SK-N-SH (cell line): Measurements from ENCODE around the gene BRWD1. TPM values are rescaled to one million over a fixed set of nuclear protein-coding genes. Genes with fewer than 3 reads are reported as not detected.

ENCODE experiments used
- CTCF ChIA-PET: fragments of 300-600, 350-600 bp; formaldehyde crosslinking; extraction: SDS; loops from one replicate; lab custom pipeline; 2021; lab: Yijun Ruan, JAX
- POLR2A ChIA-PET: fragments of 350-600 bp; sonication (Branson Sonifier 250); formaldehyde crosslinking; extraction: SDS; loops from one replicate; lab custom pipeline; 2020; ENCODE audit warnings: antibody characterized with exemption, inconsistent platforms; lab: Yijun Ruan, JAX
- DNase-seq: peaks from one replicate; pipeline ENCODE4 v3.0.0; 2012
- H2AFZ ChIP-seq: fragments of 200-600 bp; sonication (generic); 2 replicates; pipeline ENCODE4 v1.8.1; 2016; ENCODE audit warnings: antibody characterized with exemption, mild to moderate bottlenecking, low read depth
- H3F3A ChIP-seq: fragments of 200-600 bp; sonication (generic); replicated peaks from 2 replicates; pipeline ENCODE3; 2016; ENCODE audit warnings: antibody characterized with exemption, mild to moderate bottlenecking; ENCODE audit not compliant: insufficient read depth
- H3K27ac ChIP-seq, 2 experiments: fragments of 200-500 bp in 1 of 2; fragments of 200-600 bp in 1 of 2; sonication (Bioruptor generic) in 1 of 2; sonication (generic), shearing (Covaris generic) in 1 of 2; 2 replicates each; pipeline versions ENCODE4 v1.5.1 to v1.6.1; 2014 to 2016; ENCODE audit warnings: low read depth in 2 of 2, inconsistent platforms in 1 of 2, low read length in 1 of 2, mild to moderate bottlenecking in 1 of 2, mixed read lengths in 1 of 2
- H3K27me3 ChIP-seq: fragments of 200-600 bp; sonication (generic), shearing (Covaris generic); 2 replicates; pipeline ENCODE4 v1.6.1; 2016; ENCODE audit warnings: mixed run types; ENCODE audit not compliant: insufficient read depth
- H3K36me3 ChIP-seq, 2 experiments: fragments of 200-500 bp in 1 of 2; fragments of 200-600 bp in 1 of 2; sonication (Bioruptor generic) in 1 of 2; sonication (generic) in 1 of 2; replicated peaks in 1 of 2; 2 replicates each; pipeline versions ENCODE3 to v1.5.1; 2014 to 2016; ENCODE audit warnings: low read length in 1 of 2, mild to moderate bottlenecking in 1 of 2; ENCODE audit not compliant: insufficient read depth in 2 of 2, control insufficient read depth in 1 of 2
- H3K4me1 ChIP-seq, 2 experiments: fragments of 200-500 bp in 1 of 2; fragments of 200-600 bp in 1 of 2; sonication (Bioruptor generic) in 1 of 2; sonication (generic), shearing (Covaris generic) in 1 of 2; 2 replicates each; pipeline versions ENCODE4 v1.5.1 to v1.6.1; 2014 to 2016; ENCODE audit warnings: low read depth in 1 of 2, low read length in 1 of 2, mixed run types in 1 of 2; ENCODE audit not compliant: insufficient read depth in 2 of 2, control insufficient read depth in 1 of 2
- H3K4me2 ChIP-seq: fragments of 200-600 bp; sonication (generic), shearing (Covaris generic); 2 replicates; pipeline ENCODE4 v1.6.1; 2017; ENCODE audit warnings: mixed run types
- H3K4me3 ChIP-seq, 2 experiments: fragments of 200-500 bp in 1 of 2; fragments of 200-600 bp in 1 of 2; sonication (Bioruptor generic) in 1 of 2; sonication (generic), shearing (Covaris generic) in 1 of 2; 2 replicates each; pipeline versions ENCODE4 v1.5.1 to v1.8.1; 2014 to 2016; ENCODE audit warnings: low read depth in 2 of 2, inconsistent platforms in 1 of 2, low read length in 1 of 2, mild to moderate bottlenecking in 1 of 2, mixed read lengths in 1 of 2, moderate library complexity in 1 of 2
- H3K79me2 ChIP-seq: fragments of 200-600 bp; sonication (generic); 2 replicates; pipeline ENCODE4 v1.8.1; 2017; ENCODE audit warnings: mild to moderate bottlenecking; ENCODE audit not compliant: insufficient read depth
- H3K9ac ChIP-seq: fragments of 200-600 bp; sonication (generic); 2 replicates; pipeline ENCODE4 v1.6.1; 2017; ENCODE audit warnings: mixed run types
- H3K9me2 ChIP-seq: fragments of 200-600 bp; sonication (generic); 2 replicates; pipeline ENCODE4 v1.6.1; 2017; ENCODE audit warnings: mixed run types
- H3K9me3 ChIP-seq: fragments of 200-600 bp; sonication (generic); 2 replicates; pipeline ENCODE4 v1.6.1; 2017; ENCODE audit warnings: mixed run types, mild to moderate bottlenecking, moderate library complexity
- H4K20me1 ChIP-seq: fragments of 200-600 bp; sonication (generic); 2 replicates; pipeline ENCODE4 v1.6.1; 2017; ENCODE audit warnings: mild to moderate bottlenecking, mixed run types; ENCODE audit not compliant: insufficient read depth
- CHD2 ChIP-seq: fragments of 150-350 bp; IDR thresholded peaks from 2 replicates; pipeline ENCODE4 v1.6.1; 2018; ENCODE audit warnings: low read length; ENCODE audit not compliant: partially characterized antibody
- ELF1 ChIP-seq: IDR thresholded peaks from 2 replicates; pipeline ENCODE4 v1.4.0; 2012
- FOSL2 ChIP-seq: IDR thresholded peaks from 2 replicates; pipeline ENCODE4 v1.4.0; 2012; ENCODE audit warnings: low read depth, mild to moderate bottlenecking, moderate library complexity, borderline replicate concordance
- FOXM1 ChIP-seq: IDR thresholded peaks from 2 replicates; pipeline ENCODE4 v1.4.0; 2012; ENCODE audit warnings: low read depth, mild to moderate bottlenecking
- GATA2 ChIP-seq: sonication (generic); formaldehyde crosslinking; IDR thresholded peaks from 2 replicates; pipeline ENCODE4 v1.5.0; 2020; ENCODE audit warnings: mild to moderate bottlenecking, missing genetic modification reagents
- MAX ChIP-seq: IDR thresholded peaks from 2 replicates; pipeline ENCODE4 v1.4.0; 2012; ENCODE audit warnings: low read depth
- MXI1 ChIP-seq: IDR thresholded peaks from 2 replicates; pipeline ENCODE4 v1.6.1; 2012; ENCODE audit warnings: mild to moderate bottlenecking, low read depth, low read length, improper control_type of control experiment
- RCOR1 ChIP-seq: fragments of 150-350 bp; IDR thresholded peaks from 2 replicates; pipeline ENCODE4 v1.6.1; 2017; ENCODE audit warnings: antibody characterized with exemption, low read length
- SIN3A ChIP-seq: IDR thresholded peaks from 2 replicates; pipeline ENCODE4 v1.6.1; 2012; ENCODE audit warnings: low read depth, mild to moderate bottlenecking, low read length, moderate library complexity, borderline replicate concordance
- TEAD4 ChIP-seq: IDR thresholded peaks from 2 replicates; pipeline ENCODE4 v1.4.0; 2012; ENCODE audit warnings: mild to moderate bottlenecking, borderline replicate concordance; ENCODE audit not compliant: insufficient read depth
- WGBS: methylation state at CpG from one replicate; pipeline ENCODE4 v1.1.6; 2017; ENCODE audit warnings: low lambda C conversion rate; 5-methylcytosine and 5-hydroxymethylcytosine counted together
- polyA plus RNA-seq, 3 experiments: library from polyadenylated mRNA; depleted of rRNA; stranded (reverse); fragments of >200 nt; gene quantifications; 2 replicates each; pipeline ENCODE4 v1.2.3, GENCODE V29; 2012

Gene BRWD1
- polyA plus RNA-seq, 1 of the 3 experiments (the other 2 are of a cell fraction): 7.9 TPM

- no peak for DNase-seq
- Histone ChIP-seq H2AFZ (peak overlapping the region; percentile 77; the same call in 1 of the 2 replicates), H3F3A (peaks cover 8% of the 10 kb centered on the region), H3K79me2 (peaks cover 37% of the 10 kb centered on the region), H3K27me3 (no peaks in the 10 kb centered on the region), H4K20me1 (no peaks in the 10 kb centered on the region), H3K9me3 (no peaks in the 10 kb centered on the region), H3K4me2 (peak overlapping the region; percentile 90), H3K4me1 (peaks cover 0 to 11% of the 10 kb centered on the region in 2 experiments; a peak in 3 of 4 replicates), H3K9me2 (no peaks in the 10 kb centered on the region), H3K9ac (peak overlapping the region; percentile 93), H3K27ac (peak overlapping the region; percentile 76 to 87), H3K4me3 (peak overlapping the region; percentile 75 to 93), H3K36me3 (peaks cover 24 to 30% of the 10 kb centered on the region in 2 experiments)
- 6% methylated on average over 23 of the region's 51 CpGs for WGBS
- POLR2A ChIA-PET: interaction anchor here (0.8 to 1.4 kb wide), 6 partner anchors 9 to 203 kb away, joined by 3 to 10 read pairs (median 3); partner anchors contain the start of gene HMGN1
- CTCF ChIA-PET: interaction anchor here (0.9 to 2.9 kb wide), 3 partner anchors 17 to 205 kb away, joined by 3 to 9 read pairs (median 5); no protein-coding TSS in a partner anchor
- TF ChIP-seq RCOR1 (no peak), ELF1 (no peak), FOXM1 (no peak), MAX (0 out of 2 replicates have a peak, but pooled peaks have one; percentile 3), CHD2 (no peak), GATA2 (CRISPR knock-in tag) (no peak)
These were observed 130.8 kb downstream of the BRWD1 start for GRCh38 chr21:39182484-39183271.

GRCh38 chr21:39182016-39182415, 131.4 kb downstream of the BRWD1 start:
- ChIA-PET POLR2A (no interaction called here), CTCF (interaction anchor here (0.7 to 2.9 kb wide), 2 partner anchors 40 to 44 kb away, joined by 3 to 9 read pairs; no protein-coding TSS in a partner anchor)
- Histone ChIP-seq H3F3A (peaks cover 12% of the 10 kb centered on the region), H3K27me3 (no peaks in the 10 kb centered on the region), H2AFZ (no peak overlapping the region), H3K79me2 (peaks cover 37% of the 10 kb centered on the region), H3K4me2 (peak overlapping the region; percentile 90), H3K4me3 (peak overlapping the region; percentile 75 to 93), H3K9me3 (no peaks in the 10 kb centered on the region), H3K36me3 (peaks cover 30 to 32% of the 10 kb centered on the region in 2 experiments), H3K9ac (peak overlapping the region; percentile 93), H3K9me2 (no peaks in the 10 kb centered on the region), H4K20me1 (no peaks in the 10 kb centered on the region), H3K27ac (no peak overlapping the region), H3K4me1 (peaks cover 0 to 11% of the 10 kb centered on the region in 2 experiments; a peak in 3 of 4 replicates)
- DNase-seq: no peak
- WGBS: 69% methylated on average over 8 of the region's 8 CpGs
- TF ChIP-seq MXI1 (no peak), TEAD4 (no peak), FOSL2 (no peak), SIN3A (no peak), ELF1 (no peak)
